Osteoblast (primary cell): ENCODE measurements around the gene SRSF2. TPM values are rescaled to one million over a fixed set of nuclear protein-coding genes. Genes with fewer than 3 reads are reported as not detected.
A peak's percentile ranks its signal among the peaks of the same experiment; 100 is the strongest.

Source experiments
- DNase-seq: peaks from one replicate; pipeline ENCODE4 v3.0.0; 2011; ENCODE audit warnings: low spot score, mixed read lengths; ENCODE audit not compliant: insufficient read length; ENCODE audit errors: missing footprints
- H2AFZ ChIP-seq: 2 replicates; pipeline ENCODE4 v1.6.0; 2011; ENCODE audit warnings: mild to moderate bottlenecking, low read length
- H3K27ac ChIP-seq: 2 replicates; pipeline ENCODE4 v1.5.1; 2011; ENCODE audit warnings: mild to moderate bottlenecking, low read depth, low read length, moderate library complexity
- H3K27me3 ChIP-seq: 2 replicates; pipeline ENCODE4 v1.6.0; 2012; ENCODE audit warnings: mild to moderate bottlenecking, control low read depth, inconsistent platforms, low read length, moderate library complexity; ENCODE audit not compliant: insufficient read depth
- H3K36me3 ChIP-seq: 2 replicates; pipeline ENCODE4 v1.5.1; 2011; ENCODE audit warnings: mild to moderate bottlenecking, low read length, control low read depth, moderate library complexity; ENCODE audit not compliant: insufficient read depth
- H3K4me1 ChIP-seq: 2 replicates; pipeline ENCODE4 v1.5.1; 2011; ENCODE audit warnings: mild to moderate bottlenecking, low read length, control low read depth, moderate library complexity; ENCODE audit not compliant: insufficient read depth
- H3K4me2 ChIP-seq: 2 replicates; pipeline ENCODE4 v1.6.0; 2011; ENCODE audit warnings: mild to moderate bottlenecking, low read length; ENCODE audit not compliant: insufficient read depth
- H3K4me3 ChIP-seq: fragments of 200-600 bp; sonication (generic); 3 replicates; pipeline ENCODE4 v1.5.1; 2012; ENCODE audit warnings: mild to moderate bottlenecking, low read length, inconsistent platforms; ENCODE audit not compliant: insufficient read depth
- H3K79me2 ChIP-seq: 2 replicates; pipeline ENCODE4 v1.6.0; 2012; ENCODE audit warnings: mild to moderate bottlenecking, low read length, control low read depth, inconsistent platforms; ENCODE audit not compliant: insufficient read depth
- H3K9me3 ChIP-seq: 2 replicates; pipeline ENCODE4 v1.5.1; 2011; ENCODE audit warnings: low read depth, low read length, control low read depth
- H4K20me1 ChIP-seq: 2 replicates; pipeline ENCODE4 v1.6.0; 2012; ENCODE audit warnings: mild to moderate bottlenecking, low read length, control low read depth; ENCODE audit not compliant: insufficient read depth
- CTCF ChIP-seq: IDR thresholded peaks from 2 replicates; pipeline ENCODE4 v1.5.1; 2011; ENCODE audit warnings: mild to moderate bottlenecking, low read depth, low read length, moderate library complexity; ENCODE audit errors: extremely low read depth
- total RNA-seq: library from RNA; depleted of rRNA; stranded (reverse); fragments of >200 nt; gene quantifications from 2 replicates; pipeline ENCODE4 v1.2.3, GENCODE V29; 2012

The SRSF2 gene
- total RNA-seq, 1 donor, result 102 TPM

DNA sequence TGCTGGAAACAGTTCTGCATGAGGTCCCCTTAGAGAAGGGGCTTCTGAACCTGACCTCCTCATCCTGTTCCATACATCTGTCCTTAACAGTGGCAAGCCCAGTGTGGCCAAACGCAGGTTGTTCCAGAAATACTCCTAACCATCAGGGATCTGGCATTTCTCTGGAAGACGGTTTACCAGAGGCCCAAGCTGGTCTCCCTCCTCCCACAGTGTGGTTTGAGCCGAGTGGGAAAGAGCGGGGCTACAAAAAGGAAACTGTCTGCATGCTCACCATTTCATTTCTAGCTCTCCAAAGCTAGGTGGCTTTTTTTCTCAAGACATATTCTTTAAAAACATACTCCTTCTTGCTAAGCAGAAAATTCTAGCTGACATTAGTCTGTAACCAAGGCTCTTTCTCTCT, 32.3 kb downstream of the SRSF2 start:
- DNase-seq, result no peak

GRCh38 chr17:76702941-76703637, 34.0 kb downstream of the SRSF2 start:
- H4K20me1 ChIP-seq, result peaks cover 73% of the 10 kb centered on the region
- H3K4me3 ChIP-seq, result no peak overlapping the region
- H3K36me3 ChIP-seq, result peaks cover 11% of the 10 kb centered on the region
- H3K4me1 ChIP-seq, result peaks cover 36% of the 10 kb centered on the region
- no peaks in the 10 kb centered on the region for H3K9me3 ChIP-seq
- no peak for DNase-seq
- no peak overlapping the region for H2AFZ ChIP-seq
- H3K79me2 ChIP-seq, result peaks cover 97% of the 10 kb centered on the region
- H3K27ac ChIP-seq, result no peak overlapping the region
- H3K4me2 ChIP-seq, result no peak overlapping the region
- no peak for TF ChIP-seq CTCF
- H3K27me3 ChIP-seq, result no peaks in the 10 kb centered on the region

More for the DNA sequence above, 32.3 kb downstream of the SRSF2 start:
- peaks cover 42% of the 10 kb centered on the region for H3K4me1 ChIP-seq
- peaks cover 77% of the 10 kb centered on the region for H4K20me1 ChIP-seq
- peak overlapping the region; percentile 13 for H3K4me2 ChIP-seq
- no peaks in the 10 kb centered on the region for H3K27me3 ChIP-seq
- H3K9me3 ChIP-seq, result no peaks in the 10 kb centered on the region
- TF ChIP-seq CTCF, result no peak
- no peak overlapping the region for H3K4me3 ChIP-seq
- peaks cover 17% of the 10 kb centered on the region for H3K36me3 ChIP-seq
- H3K79me2 ChIP-seq, result peaks cover 95% of the 10 kb centered on the region
- H3K27ac ChIP-seq, result peak overlapping the region; percentile 49
- H2AFZ ChIP-seq, result no peak overlapping the region

DNA sequence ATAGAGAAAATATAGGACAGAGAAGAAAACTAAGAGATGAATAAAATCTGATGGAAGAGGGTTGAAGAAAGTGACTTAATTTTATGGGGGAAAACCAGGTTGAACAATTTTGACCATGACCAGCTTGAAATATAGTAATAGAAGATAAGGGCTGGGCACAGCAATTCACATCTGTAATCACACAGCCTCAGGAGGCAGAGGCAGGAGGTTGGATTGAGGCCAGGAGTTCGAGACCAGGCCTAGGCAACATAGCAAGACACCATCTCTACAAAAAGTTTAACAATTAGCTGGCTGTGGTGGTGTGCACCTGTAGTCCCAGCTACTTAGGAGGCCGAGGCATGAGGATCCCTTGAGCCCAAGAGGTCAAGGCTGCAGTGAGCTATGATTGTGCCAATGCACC, 35.1 kb downstream of the SRSF2 start:
- Histone ChIP-seq H3K36me3 (peaks cover 10% of the 10 kb centered on the region), H3K79me2 (peaks cover 97% of the 10 kb centered on the region), H2AFZ (no peak overlapping the region), H4K20me1 (peaks cover 76% of the 10 kb centered on the region), H3K4me1 (peaks cover 41% of the 10 kb centered on the region), H3K4me2 (no peak overlapping the region), H3K27me3 (no peaks in the 10 kb centered on the region), H3K27ac (peak overlapping the region; percentile 91), H3K4me3 (no peak overlapping the region), H3K9me3 (no peaks in the 10 kb centered on the region)
- TF ChIP-seq CTCF, result no peak
- DNase-seq, result no peak

GRCh38 chr17:76701471-76701967, 35.6 kb downstream of the SRSF2 start:
- H3K4me1 ChIP-seq, result peaks cover 45% of the 10 kb centered on the region
- H2AFZ ChIP-seq, result no peak overlapping the region
- H3K4me3 ChIP-seq, result no peak overlapping the region
- peaks cover 6% of the 10 kb centered on the region for H3K36me3 ChIP-seq
- peak overlapping the region; percentile 91 for H3K27ac ChIP-seq
- no peaks in the 10 kb centered on the region for H3K27me3 ChIP-seq
- TF ChIP-seq CTCF, result no peak
- H4K20me1 ChIP-seq, result peaks cover 78% of the 10 kb centered on the region
- no peaks in the 10 kb centered on the region for H3K9me3 ChIP-seq
- H3K4me2 ChIP-seq, result peak overlapping the region; percentile 65
- DNase-seq, result peak; percentile 76
- peaks cover 97% of the 10 kb centered on the region for H3K79me2 ChIP-seq
